DOHH2 (cell line): Measurements from ENCODE around the gene NR3C2.

Source experiments
- H3F3A ChIP-seq: fragments of 200-600 bp; sonication (generic), shearing (Covaris generic); 2 replicates; pipeline ENCODE4 v1.6.0; 2016; ENCODE audit warnings: antibody characterized with exemption, mild to moderate bottlenecking; ENCODE audit not compliant: control insufficient read depth, insufficient read depth
- H3K27ac ChIP-seq: fragments of 200-600 bp; sonication (generic); 2 replicates; pipeline ENCODE4 v1.5.1; 2014; ENCODE audit warnings: low read depth, mild to moderate bottlenecking, low read length, moderate library complexity
- H3K27me3 ChIP-seq: fragments of 200-600 bp; sonication (generic); 2 replicates; pipeline ENCODE4 v1.6.1; 2014; ENCODE audit warnings: mild to moderate bottlenecking, low read length, mixed read lengths; ENCODE audit not compliant: control insufficient read depth
- H3K36me3 ChIP-seq: fragments of 200-600 bp; sonication (generic); 2 replicates; pipeline ENCODE4 v1.6.1; 2014; ENCODE audit warnings: mild to moderate bottlenecking, low read length, moderate library complexity, mixed read lengths; ENCODE audit not compliant: control insufficient read depth
- H3K4me1 ChIP-seq: fragments of 200-600 bp; sonication (generic); 2 replicates; pipeline ENCODE4 v1.6.1; 2014; ENCODE audit warnings: mild to moderate bottlenecking, low read length, mixed read lengths; ENCODE audit not compliant: control insufficient read depth
- H3K4me2 ChIP-seq: fragments of 200-600 bp; sonication (generic); 2 replicates; pipeline ENCODE4 v1.6.0; 2014; ENCODE audit warnings: mild to moderate bottlenecking, low read length, moderate library complexity
- H3K4me3 ChIP-seq: fragments of 200-600 bp; sonication (generic); 2 replicates; pipeline ENCODE4 v1.5.1; 2014; ENCODE audit warnings: mild to moderate bottlenecking, low read length, mixed read lengths
- H3K79me2 ChIP-seq: fragments of 200-600 bp; sonication (generic); 2 replicates; pipeline ENCODE4 v1.6.1; 2014; ENCODE audit warnings: mild to moderate bottlenecking, low read length, mixed read lengths; ENCODE audit not compliant: control insufficient read depth
- H3K9me2 ChIP-seq: fragments of 200-600 bp; sonication (generic); replicated peaks from 2 replicates; pipeline ENCODE4 v1.6.1; 2014; ENCODE audit warnings: mild to moderate bottlenecking, low read length, mixed read lengths; ENCODE audit not compliant: control insufficient read depth
- H3K9me3 ChIP-seq: fragments of 200-600 bp; sonication (generic); 2 replicates; pipeline ENCODE4 v1.6.1; 2014; ENCODE audit warnings: antibody characterized with exemption, low read length, mixed read lengths; ENCODE audit not compliant: control insufficient read depth, insufficient read depth
- H4K20me1 ChIP-seq: fragments of 200-600 bp; sonication (generic); 2 replicates; pipeline ENCODE4 v1.6.0; 2014; ENCODE audit warnings: low read depth, mild to moderate bottlenecking, antibody characterized with exemption, low read length, moderate library complexity; ENCODE audit not compliant: control insufficient read depth, insufficient read depth
- CTCF ChIP-seq: fragments of 200-600 bp; sonication (generic); IDR thresholded peaks from one replicate; pipeline ENCODE4 v1.5.1; 2014; ENCODE audit warnings: antibody characterized with exemption, mild to moderate bottlenecking, low read depth, low read length; ENCODE audit not compliant: poor library complexity, severe bottlenecking
- EZH2phosphoT487 ChIP-seq: fragments of 200-600 bp; sonication (generic); IDR thresholded peaks from 2 replicates; pipeline ENCODE4 v1.6.1; 2017; ENCODE audit warnings: borderline replicate concordance, mild to moderate bottlenecking, antibody characterized with exemption, low read length, moderate library complexity, mixed read lengths

The NR3C2 gene

DNA sequence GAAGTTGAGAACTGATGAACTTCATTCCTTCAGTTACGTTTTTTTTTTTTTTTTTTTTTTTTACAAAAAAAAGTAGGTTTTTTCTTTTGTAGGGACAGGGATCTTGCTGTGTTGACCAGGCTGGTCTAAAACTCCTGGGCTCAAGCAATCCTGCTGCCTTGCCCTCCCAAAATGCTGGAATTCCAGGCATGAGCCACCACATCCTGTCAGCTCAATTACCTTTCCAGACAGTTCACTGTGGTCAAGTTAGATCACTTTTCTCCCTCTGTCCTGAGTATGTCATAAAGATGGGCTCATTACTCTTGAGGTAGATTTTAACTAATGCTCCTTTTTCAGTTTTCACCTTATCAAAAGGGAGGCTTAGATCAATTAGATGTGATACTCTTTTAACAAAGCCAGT lies 10.8 kb upstream of the NR3C2 start:
- H3K4me3 ChIP-seq: no peak overlapping the region
- no peaks in the 10 kb centered on the region for H3K79me2 ChIP-seq
- no peaks in the 10 kb centered on the region for H3K36me3 ChIP-seq
- no peak for TF ChIP-seq EZH2phosphoT487
- no peaks in the 10 kb centered on the region for H3K4me1 ChIP-seq
- no peaks in the 10 kb centered on the region for H4K20me1 ChIP-seq
- peaks cover 3% of the 10 kb centered on the region; the same call in 1 of the 2 replicates for H3K27me3 ChIP-seq
- H3K9me2 ChIP-seq: no peaks in the 10 kb centered on the region
- no peaks in the 10 kb centered on the region for H3F3A ChIP-seq
- H3K4me2 ChIP-seq: no peak overlapping the region
- H3K27ac ChIP-seq: no peak overlapping the region
- no peaks in the 10 kb centered on the region for H3K9me3 ChIP-seq

- TF ChIP-seq EZH2phosphoT487 (no peak), CTCF (no peak)
- no peaks in the 10 kb centered on the region for H3K36me3 ChIP-seq
- peaks cover 31% of the 10 kb centered on the region for H3K27me3 ChIP-seq
- H3K9me3 ChIP-seq: no peaks in the 10 kb centered on the region
- H3K9me2 ChIP-seq: no peaks in the 10 kb centered on the region
- no peaks in the 10 kb centered on the region for H4K20me1 ChIP-seq
- H3K79me2 ChIP-seq: no peaks in the 10 kb centered on the region
- no peak overlapping the region for H3K27ac ChIP-seq
- H3F3A ChIP-seq: no peaks in the 10 kb centered on the region
- H3K4me1 ChIP-seq: peaks cover 9% of the 10 kb centered on the region; the same call in 1 of the 2 replicates
- no peak overlapping the region for H3K4me2 ChIP-seq
- no peak overlapping the region for H3K4me3 ChIP-seq
Observed at GRCh38 chr4:148449921-148450320, 7.7 kb upstream of the NR3C2 start.

GRCh38 chr4:148448141-148448540 lies 5.9 kb upstream of the NR3C2 start:
- Histone ChIP-seq H3K36me3 (no peaks in the 10 kb centered on the region), H3F3A (no peaks in the 10 kb centered on the region), H3K79me2 (no peaks in the 10 kb centered on the region), H3K27me3 (peaks cover 48% of the 10 kb centered on the region), H3K9me3 (no peaks in the 10 kb centered on the region), H3K27ac (no peak overlapping the region), H3K4me1 (peaks cover 26% of the 10 kb centered on the region), H3K4me3 (no peak overlapping the region), H3K4me2 (no peak overlapping the region), H3K9me2 (no peaks in the 10 kb centered on the region), H4K20me1 (no peaks in the 10 kb centered on the region)
- TF ChIP-seq CTCF: no peak
- no peak for TF ChIP-seq EZH2phosphoT487

GRCh38 chr4:148447681-148448080 lies 5.5 kb upstream of the NR3C2 start:
- Histone ChIP-seq H3K4me1 (peaks cover 26% of the 10 kb centered on the region), H3K4me3 (no peak overlapping the region), H3K4me2 (no peak overlapping the region), H3K27me3 (peaks cover 50% of the 10 kb centered on the region), H3K9me3 (no peaks in the 10 kb centered on the region), H4K20me1 (no peaks in the 10 kb centered on the region), H3K27ac (no peak overlapping the region), H3K79me2 (no peaks in the 10 kb centered on the region), H3F3A (no peaks in the 10 kb centered on the region), H3K36me3 (no peaks in the 10 kb centered on the region), H3K9me2 (no peaks in the 10 kb centered on the region)
- no peak for TF ChIP-seq EZH2phosphoT487
